GM19438 (cell line): ENCODE data around the gene TCEANC2.

ENCODE experiments used
- ATAC-seq: cut with Tn5 transposase; IDR thresholded peaks from one replicate; pipeline ENCODE4 v1.9.1; 2021; ENCODE audit warnings: low read depth; ENCODE audit not compliant: unreplicated experiment

Gene TCEANC2

DNA sequence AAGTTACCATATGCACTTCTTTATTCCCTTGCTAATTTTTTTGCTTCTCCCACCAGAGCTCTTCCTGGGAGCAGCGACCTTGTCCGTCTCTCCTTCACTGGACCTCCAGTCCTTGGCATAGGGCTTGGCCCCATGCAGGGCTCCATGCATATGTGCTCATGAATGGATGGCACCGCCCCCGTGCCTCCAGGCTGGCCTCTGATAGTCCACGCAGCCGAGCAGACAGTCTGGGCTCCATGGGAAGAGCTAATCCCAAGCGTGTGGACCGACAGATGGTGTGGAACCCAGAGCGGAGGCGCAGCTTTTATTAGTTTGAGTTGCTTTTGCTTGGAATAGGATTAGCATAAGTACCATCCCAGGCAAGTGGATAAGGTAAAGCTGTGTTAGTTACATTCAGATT lies 57.6 kb downstream of the TCEANC2 start:
- no peak for ATAC-seq

GRCh38 chr1:54111624-54112023 lies 58.2 kb downstream of the TCEANC2 start:
- ATAC-seq: no peak

DNA sequence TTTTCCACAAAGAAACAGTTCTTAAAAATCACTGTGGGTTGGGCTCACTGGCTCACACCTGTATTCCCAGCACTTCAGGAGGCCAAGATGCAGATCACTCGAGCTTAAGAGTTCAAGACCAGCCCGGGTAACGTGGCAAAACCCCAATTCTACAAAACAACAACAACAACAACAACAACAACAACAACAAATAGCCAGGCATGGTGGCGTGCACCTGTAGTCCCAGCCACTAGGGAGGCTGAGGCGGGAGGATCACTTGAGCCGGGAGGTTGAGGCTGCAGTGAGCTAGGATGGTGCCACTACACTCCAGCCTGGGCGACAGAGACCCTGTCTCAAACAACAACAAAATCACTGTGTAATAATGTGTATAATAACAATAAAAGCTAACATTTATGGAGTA lies 58.6 kb downstream of the TCEANC2 start:
- ATAC-seq: no peak

GRCh38 chr1:54112705-54113368 lies 59.4 kb downstream of the TCEANC2 start:
- no peak for ATAC-seq

DNA sequence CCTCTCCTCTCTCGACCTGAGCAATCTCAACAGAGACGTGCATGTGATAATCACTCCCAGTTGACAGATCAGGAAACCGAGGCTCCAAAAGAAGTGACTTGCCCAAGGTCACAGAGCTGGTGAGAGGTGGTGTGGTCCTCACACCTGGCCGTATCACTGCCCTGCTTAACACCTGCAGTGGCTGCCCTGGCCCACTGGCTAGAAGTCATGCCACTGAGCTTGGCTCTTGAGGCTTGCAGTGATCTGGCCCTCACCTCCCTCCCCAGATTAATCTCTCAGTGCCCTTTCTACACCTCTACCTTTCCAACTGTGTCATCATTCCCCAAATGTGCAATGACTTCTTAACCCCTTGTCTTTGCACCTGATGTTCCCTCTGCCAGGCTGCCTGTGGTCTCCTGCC lies 60.6 kb downstream of the TCEANC2 start:
- ATAC-seq: no peak

GRCh38 chr1:54114955-54115354 lies 61.5 kb downstream of the TCEANC2 start:
- no peak for ATAC-seq

DNA sequence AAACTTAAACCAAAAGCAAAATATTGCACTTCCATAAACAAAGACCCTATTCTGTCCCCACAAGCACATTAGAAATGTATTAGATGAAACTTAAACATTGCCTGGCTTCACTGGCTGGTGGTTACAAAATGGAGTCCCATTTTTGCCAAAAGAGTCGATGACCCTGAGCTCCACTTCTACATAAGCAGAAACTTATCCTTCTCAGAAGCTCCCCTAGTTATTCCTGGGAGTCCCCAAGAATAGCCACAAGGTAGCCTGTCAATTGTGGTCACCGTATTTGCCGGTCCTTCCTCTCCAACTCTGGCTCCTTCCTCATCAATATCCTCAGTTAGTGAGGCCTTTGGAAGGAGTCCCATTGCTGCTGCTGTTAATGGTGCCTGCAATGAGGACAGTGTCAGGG lies 62.1 kb downstream of the TCEANC2 start:
- ATAC-seq: no peak

- no peak for ATAC-seq
Observed at GRCh38 chr1:54117815-54118563, 64.6 kb downstream of the TCEANC2 start.

DNA sequence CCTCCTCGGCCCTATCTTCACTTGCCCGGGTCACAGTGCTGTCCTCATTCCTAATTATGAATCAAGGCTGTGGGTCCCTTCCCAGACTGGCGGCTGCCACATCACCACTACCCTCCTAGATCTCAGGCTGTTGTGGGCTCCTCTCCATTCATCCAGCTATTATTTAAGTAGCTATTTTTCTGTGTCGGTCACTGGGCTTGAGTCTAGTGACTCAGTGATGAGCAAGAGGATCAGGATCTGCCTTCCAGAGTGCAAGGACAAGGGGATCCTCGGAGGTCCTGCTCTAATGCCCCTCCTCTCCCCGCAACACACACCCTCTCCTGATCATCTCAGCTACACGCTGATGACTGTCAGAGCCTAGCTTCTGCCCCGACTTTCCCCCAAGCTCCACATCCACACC lies 65.3 kb downstream of the TCEANC2 start:
- no peak for ATAC-seq

GRCh38 chr1:54120018-54120697 lies 66.8 kb downstream of the TCEANC2 start:
- no peak for ATAC-seq

- no peak for ATAC-seq
Observed at GRCh38 chr1:54120698-54121481, 67.5 kb downstream of the TCEANC2 start.

DNA sequence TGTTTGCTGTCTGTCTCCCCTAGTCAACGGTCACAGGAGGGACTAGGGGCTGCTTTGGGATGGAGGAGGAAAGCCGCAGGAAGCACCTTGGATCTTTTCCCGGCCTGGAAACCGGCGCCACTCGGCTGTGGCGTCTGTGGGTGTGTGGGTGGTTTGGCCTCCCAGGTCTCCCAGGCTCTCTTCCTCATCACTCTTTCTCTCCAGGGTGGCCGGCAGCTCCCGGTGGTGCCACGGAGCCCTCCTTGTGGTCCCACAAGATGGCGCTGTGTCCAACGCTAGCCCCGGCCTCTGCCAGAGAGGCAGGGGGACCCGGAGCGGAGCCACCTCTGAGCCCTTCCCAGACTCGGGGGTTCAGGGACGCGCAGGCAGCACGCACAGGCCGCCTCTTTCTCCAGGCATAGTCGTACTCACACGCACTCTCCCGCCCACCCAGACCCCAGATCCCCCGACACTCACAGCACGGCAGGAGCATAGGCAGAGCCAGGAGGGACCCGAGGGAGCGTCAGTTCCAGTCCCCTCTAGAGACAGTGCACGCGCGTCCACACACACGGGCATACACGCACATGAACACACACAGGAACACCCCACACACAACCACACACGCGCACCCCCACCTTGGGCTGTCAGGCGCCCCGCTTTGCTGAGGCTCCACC lies 68.2 kb downstream of the TCEANC2 start:
- ATAC-seq: no peak

- no peak for ATAC-seq
Observed at GRCh38 chr1:54122135-54122751, 68.8 kb downstream of the TCEANC2 start.

GRCh38 chr1:54122992-54123391 lies 69.6 kb downstream of the TCEANC2 start:
- no peak for ATAC-seq

- no peak for ATAC-seq
Observed at GRCh38 chr1:54124472-54124871, 71.1 kb downstream of the TCEANC2 start.

DNA sequence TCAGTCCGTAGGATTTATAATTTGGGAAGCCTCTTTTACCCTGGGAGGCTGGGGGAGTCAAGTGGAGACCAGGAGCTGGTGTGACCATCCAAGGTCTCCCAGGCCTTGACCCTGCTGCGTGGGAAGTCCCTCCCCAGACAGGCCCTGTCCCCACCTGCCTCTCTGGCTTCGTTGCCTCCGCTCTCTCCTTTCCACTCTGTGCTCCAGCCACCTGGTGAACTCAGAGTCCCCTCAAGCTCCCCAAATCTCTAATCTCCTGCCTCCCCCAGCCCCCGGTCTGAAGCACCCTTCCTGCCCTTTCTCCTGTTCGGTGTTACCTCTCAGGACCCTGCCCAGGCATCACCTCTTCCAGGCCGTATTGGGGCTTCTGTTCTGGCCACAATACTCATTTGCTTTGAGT lies 71.5 kb downstream of the TCEANC2 start:
- no peak for ATAC-seq

DNA sequence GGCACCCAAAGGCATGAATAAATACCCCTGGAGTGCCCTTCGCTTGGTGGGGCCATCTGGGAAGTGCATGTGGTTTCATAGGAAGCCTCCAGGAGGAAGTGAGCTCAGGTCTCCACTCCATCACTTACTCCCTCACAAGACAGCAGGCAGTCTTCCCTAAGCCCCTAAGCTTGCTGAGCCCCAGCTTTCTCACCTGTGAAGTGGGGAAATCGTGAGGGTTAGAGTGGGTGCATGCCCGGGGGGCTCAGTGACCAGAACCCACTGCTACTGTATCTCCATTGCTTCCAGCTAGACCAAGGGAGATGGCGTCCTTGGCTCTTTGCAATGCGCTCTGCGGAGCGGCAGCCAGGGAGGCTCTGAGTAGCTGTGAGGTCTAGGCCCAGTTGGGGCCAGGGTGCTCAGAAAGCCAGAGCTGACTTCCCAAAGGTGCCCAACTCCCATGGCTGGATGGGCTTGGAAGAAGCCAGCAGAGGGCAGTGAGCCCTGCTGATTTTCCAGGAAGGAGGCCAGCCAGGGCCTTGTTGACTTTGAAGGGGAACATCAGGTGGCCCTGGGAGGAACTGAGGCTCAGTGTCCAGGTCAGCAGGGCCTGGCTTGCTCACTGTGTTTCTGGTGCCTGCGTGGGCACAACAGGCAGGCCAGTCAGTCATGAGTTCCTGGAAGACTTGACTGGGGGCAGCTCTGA lies 72.1 kb downstream of the TCEANC2 start:
- no peak for ATAC-seq

- no peak for ATAC-seq
Observed at GRCh38 chr1:54126271-54126815, 72.9 kb downstream of the TCEANC2 start.

GRCh38 chr1:54127594-54128300 lies 74.3 kb downstream of the TCEANC2 start:
- no peak for ATAC-seq
